Sigmoid colon (tissue), 4 donors: ENCODE measurements around the gene ASB18.

Experiments used
- CTCF ChIP-seq, 4 experiments: fragments of 450-650 bp in 3 of 4; fragments of 200-600 bp in 1 of 4; IDR thresholded peaks; one replicate each; pipeline ENCODE4 v1.5.1; 2016 to 2019; ENCODE audit warnings: antibody characterized with exemption in 4 of 4, mild to moderate bottlenecking in 3 of 4, moderate library complexity in 2 of 4
- POLR2AphosphoS5 ChIP-seq, 4 donors: sonication (generic); formaldehyde crosslinking; IDR thresholded peaks; one replicate each; pipeline ENCODE4 v1.6.1; 2017; ENCODE audit warnings: antibody characterized with exemption in 4 of 4

- TF ChIP-seq POLR2AphosphoS5 (IDR thresholded peaks at IDR 0.05) (no peak), CTCF (IDR thresholded peaks at IDR 0.05) (no peak)
These were observed 39.7 kb upstream of the ASB18 start for GRCh38 chr2:236303935-236304334.
